ENCODE data around the gene ADGRF3. TPM values are rescaled to one million over a fixed set of nuclear protein-coding genes. Genes with fewer than 3 reads are reported as not detected.

The ADGRF3 gene
- total RNA-seq, 2 donors from 2014 or later, result 0.35 to 0.93 TPM

DNA sequence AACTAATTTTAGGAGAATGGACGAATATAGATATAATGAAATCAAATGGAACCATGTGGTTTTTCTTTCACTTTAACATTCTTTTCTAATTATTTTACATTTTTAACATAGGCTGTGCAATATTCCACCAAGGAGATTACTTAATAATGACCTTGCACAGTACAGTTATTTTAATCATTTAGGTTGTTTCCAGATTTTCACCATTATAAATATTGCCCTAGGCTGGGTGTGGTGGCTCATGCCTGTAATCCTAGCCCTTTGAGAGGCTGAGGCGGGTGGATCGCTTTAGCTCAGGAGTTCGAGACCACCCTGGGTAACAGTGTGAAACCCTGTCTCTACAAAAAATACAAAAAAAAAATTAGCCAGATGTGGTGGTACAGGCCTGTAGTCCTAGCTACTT is 40.6 kb upstream of the ADGRF3 start:
- H3K36me3 ChIP-seq (ENCODE audit: control insufficient read depth, insufficient read depth, low read length), result peaks cover 92% of the 10 kb centered on the region
- Mint-ChIP-seq H3K9me3 (no peaks in the 10 kb centered on the region), H3K27ac (no peak overlapping the region), H3K36me3 (ENCODE audit: low read depth) (peaks cover 46% of the 10 kb centered on the region), H3K27me3 (ENCODE audit: insufficient read depth) (no peaks in the 10 kb centered on the region), H3K4me3 (no peak overlapping the region), H3K4me1 (peaks cover 8% of the 10 kb centered on the region)
- no peak overlapping the region for H3K4me3 ChIP-seq (ENCODE audit: low read length)
- H3K27ac ChIP-seq (ENCODE audit: low read depth, low read length), result no peak overlapping the region
- no peaks in the 10 kb centered on the region for H3K9me3 ChIP-seq (ENCODE audit: control insufficient read depth, low read length)
- H3K4me1 ChIP-seq (ENCODE audit: control insufficient read depth, insufficient read depth, low read length), result no peaks in the 10 kb centered on the region
- 95% methylated on average over 3 of the region's 4 CpGs; no CpG with 5 or more reads in 1 of the 2 experiments for WGBS, 2 experiments (ENCODE audit: insufficient coverage in 1 of 2, insufficient read length in 1 of 2)
- DNase-seq, result no peak
- H3K27me3 ChIP-seq (ENCODE audit: control insufficient read depth, insufficient read depth, low read length, poor library complexity, severe bottlenecking), result no peaks in the 10 kb centered on the region
- TF ChIP-seq, protein P1, sequence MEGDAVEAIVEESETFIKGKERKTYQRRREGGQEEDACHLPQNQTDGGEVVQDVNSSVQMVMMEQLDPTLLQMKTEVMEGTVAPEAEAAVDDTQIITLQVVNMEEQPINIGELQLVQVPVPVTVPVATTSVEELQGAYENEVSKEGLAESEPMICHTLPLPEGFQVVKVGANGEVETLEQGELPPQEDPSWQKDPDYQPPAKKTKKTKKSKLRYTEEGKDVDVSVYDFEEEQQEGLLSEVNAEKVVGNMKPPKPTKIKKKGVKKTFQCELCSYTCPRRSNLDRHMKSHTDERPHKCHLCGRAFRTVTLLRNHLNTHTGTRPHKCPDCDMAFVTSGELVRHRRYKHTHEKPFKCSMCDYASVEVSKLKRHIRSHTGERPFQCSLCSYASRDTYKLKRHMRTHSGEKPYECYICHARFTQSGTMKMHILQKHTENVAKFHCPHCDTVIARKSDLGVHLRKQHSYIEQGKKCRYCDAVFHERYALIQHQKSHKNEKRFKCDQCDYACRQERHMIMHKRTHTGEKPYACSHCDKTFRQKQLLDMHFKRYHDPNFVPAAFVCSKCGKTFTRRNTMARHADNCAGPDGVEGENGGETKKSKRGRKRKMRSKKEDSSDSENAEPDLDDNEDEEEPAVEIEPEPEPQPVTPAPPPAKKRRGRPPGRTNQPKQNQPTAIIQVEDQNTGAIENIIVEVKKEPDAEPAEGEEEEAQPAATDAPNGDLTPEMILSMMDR (conservative IDR thresholded peaks at IDR 0.05), result no peak
- H3K9ac ChIP-seq (ENCODE audit: extremely low read depth, low read length, poor library complexity, severe bottlenecking), result no peak overlapping the region

- no peak overlapping the region for H3K4me3 Mint-ChIP-seq
- H3K4me3 ChIP-seq (ENCODE audit: low read length), result no peak overlapping the region
Measured at GRCh38 chr2:26384597-26384996, 38.0 kb upstream of the ADGRF3 start.

DNA sequence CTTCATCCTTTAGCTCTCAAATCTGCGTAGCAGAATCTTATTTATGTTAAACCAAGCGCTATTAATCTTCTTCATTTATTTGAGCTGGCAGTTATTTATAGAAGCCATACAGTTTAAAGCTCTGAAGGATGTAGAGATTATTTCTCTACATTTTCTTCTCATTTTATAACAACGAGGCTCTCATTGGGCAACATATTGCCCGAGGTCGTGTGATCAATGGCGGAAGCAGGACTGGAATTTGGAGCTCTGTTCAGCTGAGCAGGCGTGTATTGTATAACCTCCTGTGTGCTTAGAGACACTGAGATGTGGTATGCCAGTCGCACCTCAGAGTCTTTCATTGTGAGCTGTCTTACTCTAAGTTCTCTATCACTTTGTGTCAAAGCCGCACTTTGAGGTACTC is 37.6 kb upstream of the ADGRF3 start:
- Mint-ChIP-seq H3K4me3 (no peak overlapping the region), H3K27ac (peak overlapping the region; percentile 17), H3K4me1 (peaks cover 15% of the 10 kb centered on the region), H3K9me3 (no peaks in the 10 kb centered on the region), H3K27me3 (ENCODE audit: insufficient read depth) (no peaks in the 10 kb centered on the region), H3K36me3 (ENCODE audit: low read depth) (peaks cover 40% of the 10 kb centered on the region)
- no peak overlapping the region for H3K27ac ChIP-seq (ENCODE audit: low read depth, low read length)
- H3K9me3 ChIP-seq (ENCODE audit: control insufficient read depth, low read length), result no peaks in the 10 kb centered on the region
- DNase-seq, result no peak
- H3K36me3 ChIP-seq (ENCODE audit: control insufficient read depth, insufficient read depth, low read length), result peaks cover 83% of the 10 kb centered on the region
- no peak overlapping the region for H3K9ac ChIP-seq (ENCODE audit: extremely low read depth, low read length, poor library complexity, severe bottlenecking)
- no peak overlapping the region for H3K4me3 ChIP-seq (ENCODE audit: low read length)
- TF ChIP-seq, protein P1 (conservative IDR thresholded peaks at IDR 0.05), result no peak
- H3K27me3 ChIP-seq (ENCODE audit: control insufficient read depth, insufficient read depth, low read length, poor library complexity, severe bottlenecking), result no peaks in the 10 kb centered on the region
- H3K4me1 ChIP-seq (ENCODE audit: control insufficient read depth, insufficient read depth, low read length), result no peaks in the 10 kb centered on the region
- WGBS, 2 experiments (ENCODE audit: insufficient coverage in 1 of 2, insufficient read length in 1 of 2), result 96 to 100% methylated on average over 3 to 9 of the region's 9 CpGs

More at GRCh38 chr2:26384597-26384996, 38.0 kb upstream of the ADGRF3 start:
- H3K27me3 Mint-ChIP-seq (ENCODE audit: insufficient read depth), result no peaks in the 10 kb centered on the region
- H3K4me1 ChIP-seq (ENCODE audit: control insufficient read depth, insufficient read depth, low read length), result no peaks in the 10 kb centered on the region
- peaks cover 43% of the 10 kb centered on the region for H3K36me3 Mint-ChIP-seq (ENCODE audit: low read depth)
- H3K27ac Mint-ChIP-seq, result no peak overlapping the region
- H3K27ac ChIP-seq (ENCODE audit: low read depth, low read length), result no peak overlapping the region
- peaks cover 85% of the 10 kb centered on the region for H3K36me3 ChIP-seq (ENCODE audit: control insufficient read depth, insufficient read depth, low read length)
- no peaks in the 10 kb centered on the region for H3K27me3 ChIP-seq (ENCODE audit: control insufficient read depth, insufficient read depth, low read length, poor library complexity, severe bottlenecking)
- H3K9me3 Mint-ChIP-seq, result no peaks in the 10 kb centered on the region
- TF ChIP-seq, protein P1 (conservative IDR thresholded peaks at IDR 0.05), result no peak
- no peak overlapping the region for H3K9ac ChIP-seq (ENCODE audit: extremely low read depth, low read length, poor library complexity, severe bottlenecking)
- DNase-seq, result no peak
- no peaks in the 10 kb centered on the region for H3K9me3 ChIP-seq (ENCODE audit: control insufficient read depth, low read length)
- H3K4me1 Mint-ChIP-seq, result peaks cover 16% of the 10 kb centered on the region
